Measurements from ENCODE around the gene PCDHGA8. TPM values are rescaled to one million over a fixed set of nuclear protein-coding genes. Genes with fewer than 3 reads are reported as not detected.

Gene PCDHGA8
- total and polyA plus RNA-seq, 4 donors, result 0.02 to 0.75 (median 0.13) TPM

DNA sequence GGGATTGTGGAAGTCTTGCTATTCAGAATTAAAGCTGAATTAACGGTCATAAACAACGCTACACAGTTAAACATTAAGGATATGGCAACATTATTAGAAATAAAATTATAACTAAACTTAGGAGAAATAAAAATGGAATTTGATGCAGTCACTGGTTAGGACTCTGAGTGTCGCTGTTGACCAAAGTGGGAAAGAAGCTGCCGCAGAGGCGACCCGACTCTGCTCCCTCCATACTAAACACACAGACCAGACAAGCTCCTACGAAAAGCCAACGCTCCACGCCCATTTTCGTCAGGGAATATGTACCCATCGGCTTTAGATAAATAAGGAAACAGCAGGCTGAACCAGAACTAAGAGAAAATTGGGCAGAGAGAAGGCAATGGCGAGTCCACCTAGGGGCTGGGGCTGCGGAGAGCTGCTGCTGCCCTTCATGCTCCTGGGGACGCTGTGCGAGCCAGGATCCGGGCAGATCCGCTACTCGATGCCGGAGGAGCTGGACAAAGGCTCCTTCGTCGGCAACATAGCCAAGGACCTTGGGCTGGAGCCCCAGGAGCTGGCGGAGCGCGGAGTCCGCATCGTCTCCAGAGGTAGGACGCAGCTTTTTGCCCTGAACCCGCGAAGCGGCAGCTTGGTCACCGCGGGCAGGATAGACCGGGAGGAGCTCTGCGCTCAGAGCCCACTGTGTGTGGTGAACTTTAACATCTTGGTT lies 28.3 kb upstream of the PCDHGA8 start, which contains the start of gene PCDHGA5:
TSS of gene PCDHGA5 (plus strand) at position 211 of the 709 bp plus-strand sequence. CDS start at position 380, 169 bp downstream.
- H3K9me3 ChIP-seq (ENCODE audit: control insufficient read depth in 4 of 4, low read length in 3 of 4), result peaks cover 40 to 70% (median 58%) of the 10 kb centered on the region in 4 donors
- peak within 1 kb of the TSS in 2 of 3 donors; percentile 20 to 47 for H3K4me3 ChIP-seq (ENCODE audit: low read depth in 1 of 3, low read length in 3 of 3)
- H3K27me3 ChIP-seq (ENCODE audit: control insufficient read depth in 4 of 4, insufficient read depth in 4 of 4, low read length in 3 of 4), result peaks cover 0 to 5% (median 0%) of the 10 kb centered on the region in 4 donors

DNA sequence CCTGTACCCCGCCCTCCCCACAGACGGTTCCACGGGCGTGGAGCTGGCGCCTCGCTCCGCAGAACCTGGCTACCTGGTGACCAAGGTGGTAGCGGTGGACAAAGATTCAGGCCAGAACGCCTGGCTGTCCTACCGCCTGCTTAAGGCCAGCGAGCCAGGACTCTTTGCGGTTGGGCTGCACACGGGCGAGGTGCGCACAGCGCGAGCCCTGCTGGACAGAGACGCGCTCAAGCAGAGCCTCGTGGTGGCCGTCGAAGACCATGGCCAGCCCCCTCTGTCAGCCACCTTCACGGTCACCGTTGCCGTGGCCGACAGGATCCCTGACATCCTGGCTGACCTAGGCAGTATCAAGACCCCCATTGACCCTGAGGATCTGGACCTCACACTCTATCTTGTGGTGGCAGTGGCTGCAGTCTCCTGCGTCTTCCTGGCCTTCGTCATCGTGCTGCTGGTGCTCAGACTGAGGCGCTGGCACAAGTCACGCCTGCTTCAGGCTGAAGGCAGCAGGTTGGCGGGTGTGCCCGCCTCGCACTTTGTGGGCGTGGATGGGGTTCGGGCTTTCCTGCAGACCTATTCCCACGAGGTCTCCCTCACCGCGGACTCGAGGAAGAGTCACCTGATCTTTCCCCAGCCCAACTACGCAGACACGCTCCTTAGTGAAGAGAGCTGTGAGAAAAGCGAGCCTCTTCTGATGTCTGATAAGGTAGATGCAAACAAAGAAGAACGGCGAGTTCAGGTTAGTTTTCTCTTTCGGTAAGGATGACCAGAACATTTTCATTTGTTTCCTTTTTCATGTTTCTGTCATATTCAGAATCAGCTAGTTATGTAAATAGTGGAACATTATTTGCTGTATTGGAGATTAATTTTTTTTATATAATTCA lies 26.2 kb upstream of the PCDHGA8 start:
- no peak overlapping the region for H3K9ac ChIP-seq (ENCODE audit: low read depth in 1 of 2, low read length in 2 of 2)
- H3K27me3 ChIP-seq (ENCODE audit: control insufficient read depth in 4 of 4, insufficient read depth in 4 of 4, low read length in 3 of 4), result peaks cover 0 to 5% (median 0%) of the 10 kb centered on the region in 4 donors
- no peak overlapping the region for H3K27ac ChIP-seq (ENCODE audit: low read depth in 1 of 2, low read length in 2 of 2)
- TF ChIP-seq, protein P1, sequence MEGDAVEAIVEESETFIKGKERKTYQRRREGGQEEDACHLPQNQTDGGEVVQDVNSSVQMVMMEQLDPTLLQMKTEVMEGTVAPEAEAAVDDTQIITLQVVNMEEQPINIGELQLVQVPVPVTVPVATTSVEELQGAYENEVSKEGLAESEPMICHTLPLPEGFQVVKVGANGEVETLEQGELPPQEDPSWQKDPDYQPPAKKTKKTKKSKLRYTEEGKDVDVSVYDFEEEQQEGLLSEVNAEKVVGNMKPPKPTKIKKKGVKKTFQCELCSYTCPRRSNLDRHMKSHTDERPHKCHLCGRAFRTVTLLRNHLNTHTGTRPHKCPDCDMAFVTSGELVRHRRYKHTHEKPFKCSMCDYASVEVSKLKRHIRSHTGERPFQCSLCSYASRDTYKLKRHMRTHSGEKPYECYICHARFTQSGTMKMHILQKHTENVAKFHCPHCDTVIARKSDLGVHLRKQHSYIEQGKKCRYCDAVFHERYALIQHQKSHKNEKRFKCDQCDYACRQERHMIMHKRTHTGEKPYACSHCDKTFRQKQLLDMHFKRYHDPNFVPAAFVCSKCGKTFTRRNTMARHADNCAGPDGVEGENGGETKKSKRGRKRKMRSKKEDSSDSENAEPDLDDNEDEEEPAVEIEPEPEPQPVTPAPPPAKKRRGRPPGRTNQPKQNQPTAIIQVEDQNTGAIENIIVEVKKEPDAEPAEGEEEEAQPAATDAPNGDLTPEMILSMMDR (IDR thresholded peaks at IDR 0.05; ENCODE audit: low read depth, low read length, missing input control), result no peak
- no peak for TF ChIP-seq HNF4G (IDR thresholded peaks at IDR 0.05)
- no peak for TF ChIP-seq JUND (IDR thresholded peaks at IDR 0.05)
- no peak for TF ChIP-seq HNF4A (conservative IDR thresholded peaks at IDR 0.05)
- no peak for TF ChIP-seq YY1 (IDR thresholded peaks at IDR 0.05)
- no peak for TF ChIP-seq EGR1 (IDR thresholded peaks at IDR 0.05; ENCODE audit: low read depth in 2 of 2)
- TF ChIP-seq, protein P2, sequence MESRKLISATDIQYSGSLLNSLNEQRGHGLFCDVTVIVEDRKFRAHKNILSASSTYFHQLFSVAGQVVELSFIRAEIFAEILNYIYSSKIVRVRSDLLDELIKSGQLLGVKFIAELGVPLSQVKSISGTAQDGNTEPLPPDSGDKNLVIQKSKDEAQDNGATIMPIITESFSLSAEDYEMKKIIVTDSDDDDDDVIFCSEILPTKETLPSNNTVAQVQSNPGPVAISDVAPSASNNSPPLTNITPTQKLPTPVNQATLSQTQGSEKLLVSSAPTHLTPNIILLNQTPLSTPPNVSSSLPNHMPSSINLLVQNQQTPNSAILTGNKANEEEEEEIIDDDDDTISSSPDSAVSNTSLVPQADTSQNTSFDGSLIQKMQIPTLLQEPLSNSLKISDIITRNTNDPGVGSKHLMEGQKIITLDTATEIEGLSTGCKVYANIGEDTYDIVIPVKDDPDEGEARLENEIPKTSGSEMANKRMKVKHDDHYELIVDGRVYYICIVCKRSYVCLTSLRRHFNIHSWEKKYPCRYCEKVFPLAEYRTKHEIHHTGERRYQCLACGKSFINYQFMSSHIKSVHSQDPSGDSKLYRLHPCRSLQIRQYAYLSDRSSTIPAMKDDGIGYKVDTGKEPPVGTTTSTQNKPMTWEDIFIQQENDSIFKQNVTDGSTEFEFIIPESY (IDR thresholded peaks at IDR 0.05), result no peak
- no peak for TF ChIP-seq TAF1 (conservative IDR thresholded peaks at IDR 0.05)
- TF ChIP-seq, protein P3, sequence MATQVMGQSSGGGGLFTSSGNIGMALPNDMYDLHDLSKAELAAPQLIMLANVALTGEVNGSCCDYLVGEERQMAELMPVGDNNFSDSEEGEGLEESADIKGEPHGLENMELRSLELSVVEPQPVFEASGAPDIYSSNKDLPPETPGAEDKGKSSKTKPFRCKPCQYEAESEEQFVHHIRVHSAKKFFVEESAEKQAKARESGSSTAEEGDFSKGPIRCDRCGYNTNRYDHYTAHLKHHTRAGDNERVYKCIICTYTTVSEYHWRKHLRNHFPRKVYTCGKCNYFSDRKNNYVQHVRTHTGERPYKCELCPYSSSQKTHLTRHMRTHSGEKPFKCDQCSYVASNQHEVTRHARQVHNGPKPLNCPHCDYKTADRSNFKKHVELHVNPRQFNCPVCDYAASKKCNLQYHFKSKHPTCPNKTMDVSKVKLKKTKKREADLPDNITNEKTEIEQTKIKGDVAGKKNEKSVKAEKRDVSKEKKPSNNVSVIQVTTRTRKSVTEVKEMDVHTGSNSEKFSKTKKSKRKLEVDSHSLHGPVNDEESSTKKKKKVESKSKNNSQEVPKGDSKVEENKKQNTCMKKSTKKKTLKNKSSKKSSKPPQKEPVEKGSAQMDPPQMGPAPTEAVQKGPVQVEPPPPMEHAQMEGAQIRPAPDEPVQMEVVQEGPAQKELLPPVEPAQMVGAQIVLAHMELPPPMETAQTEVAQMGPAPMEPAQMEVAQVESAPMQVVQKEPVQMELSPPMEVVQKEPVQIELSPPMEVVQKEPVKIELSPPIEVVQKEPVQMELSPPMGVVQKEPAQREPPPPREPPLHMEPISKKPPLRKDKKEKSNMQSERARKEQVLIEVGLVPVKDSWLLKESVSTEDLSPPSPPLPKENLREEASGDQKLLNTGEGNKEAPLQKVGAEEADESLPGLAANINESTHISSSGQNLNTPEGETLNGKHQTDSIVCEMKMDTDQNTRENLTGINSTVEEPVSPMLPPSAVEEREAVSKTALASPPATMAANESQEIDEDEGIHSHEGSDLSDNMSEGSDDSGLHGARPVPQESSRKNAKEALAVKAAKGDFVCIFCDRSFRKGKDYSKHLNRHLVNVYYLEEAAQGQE (IDR thresholded peaks at IDR 0.05), result no peak
- TF ChIP-seq GABPA (IDR thresholded peaks at IDR 0.05 in 1 of 2, conservative IDR thresholded peaks at IDR 0.05 in 1 of 2), result no peak
- TF ChIP-seq RXRA (IDR thresholded peaks at IDR 0.05), result no peak
- TF ChIP-seq, protein P4, sequence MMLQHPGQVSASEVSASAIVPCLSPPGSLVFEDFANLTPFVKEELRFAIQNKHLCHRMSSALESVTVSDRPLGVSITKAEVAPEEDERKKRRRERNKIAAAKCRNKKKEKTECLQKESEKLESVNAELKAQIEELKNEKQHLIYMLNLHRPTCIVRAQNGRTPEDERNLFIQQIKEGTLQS (IDR thresholded peaks at IDR 0.05), result no peak
- TF ChIP-seq FOXA2 (IDR thresholded peaks at IDR 0.05), result no peak
- TF ChIP-seq NR2F2 (IDR thresholded peaks at IDR 0.05), result no peak
- TF ChIP-seq SP1 (IDR thresholded peaks at IDR 0.05), result no peak
- no peak for TF ChIP-seq FOXA1 (IDR thresholded peaks at IDR 0.05)
- TF ChIP-seq RAD21 (IDR thresholded peaks at IDR 0.05), result no peak
- H3K4me3 ChIP-seq (ENCODE audit: low read depth in 1 of 3, low read length in 3 of 3), result peak overlapping the region in 2 of 3 donors; percentile 6 to 41
- WGBS, result 28% methylated on average over 46 of the region's 46 CpGs
- no peaks in the 10 kb centered on the region for H3K4me1 ChIP-seq (ENCODE audit: control insufficient read depth in 4 of 4, insufficient read depth in 4 of 4, low read length in 3 of 4)
- H3K9me3 ChIP-seq (ENCODE audit: control insufficient read depth in 4 of 4, low read length in 3 of 4), result peaks cover 40 to 75% (median 54%) of the 10 kb centered on the region in 4 donors
- no peaks in the 10 kb centered on the region for H3K36me3 ChIP-seq (ENCODE audit: control insufficient read depth in 4 of 4, insufficient read depth in 3 of 4, low read depth in 1 of 4, low read length in 3 of 4)
- DNase-seq (ENCODE audit: low spot score), result no peak

More for the DNA sequence above, 28.3 kb upstream of the PCDHGA8 start, which contains the start of gene PCDHGA5:
- 16% methylated on average over 34 of the region's 34 CpGs for WGBS
- Histone ChIP-seq H3K4me1 (ENCODE audit: control insufficient read depth in 4 of 4, insufficient read depth in 4 of 4, low read length in 3 of 4) (no peaks in the 10 kb centered on the region), H3K36me3 (ENCODE audit: control insufficient read depth in 4 of 4, insufficient read depth in 3 of 4, low read depth in 1 of 4, low read length in 3 of 4) (no peaks in the 10 kb centered on the region), H3K27ac (ENCODE audit: low read depth in 1 of 2, low read length in 2 of 2) (no peak within 1 kb of the TSS), H3K9ac (ENCODE audit: low read depth in 1 of 2, low read length in 2 of 2) (no peak within 1 kb of the TSS)
- no peak for DNase-seq (ENCODE audit: low spot score)
- no peak for TF ChIP-seq RXRA (IDR thresholded peaks at IDR 0.05)
- no peak for TF ChIP-seq FOXA2 (IDR thresholded peaks at IDR 0.05)
- no peak for TF ChIP-seq EGR1 (IDR thresholded peaks at IDR 0.05; ENCODE audit: low read depth in 2 of 2)
- TF ChIP-seq, protein P5, sequence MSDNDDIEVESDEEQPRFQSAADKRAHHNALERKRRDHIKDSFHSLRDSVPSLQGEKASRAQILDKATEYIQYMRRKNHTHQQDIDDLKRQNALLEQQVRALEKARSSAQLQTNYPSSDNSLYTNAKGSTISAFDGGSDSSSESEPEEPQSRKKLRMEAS (IDR thresholded peaks at IDR 0.05), result no peak
- TF ChIP-seq FOXA1 (IDR thresholded peaks at IDR 0.05), result no peak
- no peak for TF ChIP-seq TAF1 (conservative IDR thresholded peaks at IDR 0.05)
- no peak for TF ChIP-seq GABPA (IDR thresholded peaks at IDR 0.05 in 1 of 2, conservative IDR thresholded peaks at IDR 0.05 in 1 of 2)

Measured in liver (tissue), 9 donors.